Thyroid gland (tissue), 4 donors: Measurements from ENCODE around the gene ASF1B. TPM values are rescaled to one million over a fixed set of nuclear protein-coding genes. Genes with fewer than 3 reads are reported as not detected.
"Not testable (repeated sequence)": the region's sequence is repeated elsewhere in the genome, so short reads cannot be mapped to it uniquely, and the experiment has no call there.

Experiments used
- DNase-seq, 2 donors: peaks; one replicate each; pipeline ENCODE4 v3.0.0-alpha.2; 2019
- H3K27ac ChIP-seq, 3 donors: fragments of 200-600 bp; sonication (generic); 1 replicate in 2 of 3; 2 replicates in 1 of 3; pipeline ENCODE4 v1.5.1; 2016 to 2019; ENCODE audit warnings: mild to moderate bottlenecking in 1 of 3, moderate library complexity in 1 of 3
- H3K27me3 ChIP-seq: fragments of 200-600 bp; sonication (generic); one replicate; pipeline ENCODE4 v1.5.1; 2019
- H3K36me3 ChIP-seq, 2 donors: fragments of 200-600 bp; sonication (generic); one replicate each; pipeline ENCODE4 v1.5.1; 2016 to 2019
- H3K4me1 ChIP-seq, 2 donors: fragments of 200-600 bp; sonication (generic); one replicate each; pipeline ENCODE4 v1.5.1; 2017 to 2019
- H3K4me3 ChIP-seq, 3 donors: fragments of 200-600 bp; sonication (generic); replicated peaks in 1 of 3; 1 replicate in 2 of 3; 2 replicates in 1 of 3; pipeline ENCODE4 v1.5.1; 2016; ENCODE audit warnings: mild to moderate bottlenecking in 1 of 3
- H3K9me3 ChIP-seq: fragments of 200-600 bp; sonication (generic); one replicate; pipeline ENCODE4 v1.5.1; 2017
- POLR2A ChIP-seq, 2 donors: fragments of 450-650 bp; IDR thresholded peaks; one replicate each; pipeline ENCODE4 v1.6.1; 2017; ENCODE audit warnings: antibody characterized with exemption in 2 of 2, mild to moderate bottlenecking in 2 of 2, moderate library complexity in 1 of 2
- WGBS, 2 donors: methylation state at CpG; one replicate each; pipeline ENCODE4 v1.1.5; 2017; 5-methylcytosine and 5-hydroxymethylcytosine counted together
- intact Hi-C: fragments of 100-400 bp; cut with DNase I; formaldehyde crosslinking; loops from one replicate; pipeline ENCODE4 v1.15.1; 2023
- total RNA-seq, 4 donors: library from RNA; depleted of rRNA; stranded (reverse); fragments of >200 nt; gene quantifications; one replicate each; pipeline ENCODE4 v1.2.3, GENCODE V29; 2016
- TF ChIP-seq, protein P1 (sequence below), 6 experiments: fragments of 200-600 bp in 3 of 6; fragments of 450-650 bp in 3 of 6; sonication (generic) in 3 of 6; IDR thresholded peaks; one replicate each; pipeline ENCODE4 v1.5.1; 2016 to 2019; ENCODE audit warnings: antibody characterized with exemption in 6 of 6, mild to moderate bottlenecking in 2 of 6, inconsistent platforms in 1 of 6, moderate library complexity in 1 of 6

The ASF1B gene
- total RNA-seq, 4 donors from 2014 or later = 0.54 to 2.6 (median 0.95) TPM

DNA sequence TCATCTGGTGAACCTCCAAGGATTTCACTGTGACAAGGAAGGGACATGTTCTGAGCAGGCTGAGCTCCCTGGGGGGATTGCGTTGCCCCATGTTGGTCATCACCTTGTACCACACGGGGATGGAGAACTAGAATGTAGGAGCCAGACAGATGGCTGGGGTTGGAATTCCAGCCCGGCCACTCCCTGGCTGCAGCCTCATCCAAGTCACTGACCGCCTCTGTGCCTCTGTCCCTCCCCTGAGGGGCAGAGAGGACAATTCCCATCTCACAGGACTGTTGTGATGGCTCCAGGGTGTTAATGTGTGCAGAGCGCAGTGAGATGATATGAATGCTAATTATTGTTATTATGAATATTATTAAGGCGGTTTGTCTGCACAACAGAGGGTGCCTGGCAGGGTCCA, 45.5 kb upstream of the ASF1B start:
- H3K27me3 ChIP-seq = no peaks in the 10 kb centered on the region
- intact Hi-C loops = no loop called here
- no peak overlapping the region for H3K27ac ChIP-seq
- TF ChIP-seq, protein P1, sequence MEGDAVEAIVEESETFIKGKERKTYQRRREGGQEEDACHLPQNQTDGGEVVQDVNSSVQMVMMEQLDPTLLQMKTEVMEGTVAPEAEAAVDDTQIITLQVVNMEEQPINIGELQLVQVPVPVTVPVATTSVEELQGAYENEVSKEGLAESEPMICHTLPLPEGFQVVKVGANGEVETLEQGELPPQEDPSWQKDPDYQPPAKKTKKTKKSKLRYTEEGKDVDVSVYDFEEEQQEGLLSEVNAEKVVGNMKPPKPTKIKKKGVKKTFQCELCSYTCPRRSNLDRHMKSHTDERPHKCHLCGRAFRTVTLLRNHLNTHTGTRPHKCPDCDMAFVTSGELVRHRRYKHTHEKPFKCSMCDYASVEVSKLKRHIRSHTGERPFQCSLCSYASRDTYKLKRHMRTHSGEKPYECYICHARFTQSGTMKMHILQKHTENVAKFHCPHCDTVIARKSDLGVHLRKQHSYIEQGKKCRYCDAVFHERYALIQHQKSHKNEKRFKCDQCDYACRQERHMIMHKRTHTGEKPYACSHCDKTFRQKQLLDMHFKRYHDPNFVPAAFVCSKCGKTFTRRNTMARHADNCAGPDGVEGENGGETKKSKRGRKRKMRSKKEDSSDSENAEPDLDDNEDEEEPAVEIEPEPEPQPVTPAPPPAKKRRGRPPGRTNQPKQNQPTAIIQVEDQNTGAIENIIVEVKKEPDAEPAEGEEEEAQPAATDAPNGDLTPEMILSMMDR (IDR thresholded peaks at IDR 0.05) = no peak
- no peak for TF ChIP-seq POLR2A (IDR thresholded peaks at IDR 0.05)
- 86 to 92% methylated on average over 6 of the region's 6 CpGs for WGBS, 2 donors
- no peaks in the 10 kb centered on the region for H3K4me1 ChIP-seq
- DNase-seq = no peak
- H3K9me3 ChIP-seq = no peaks in the 10 kb centered on the region
- H3K4me3 ChIP-seq = no peak overlapping the region
- peaks cover 0 to 2% of the 10 kb centered on the region in 2 donors for H3K36me3 ChIP-seq

DNA sequence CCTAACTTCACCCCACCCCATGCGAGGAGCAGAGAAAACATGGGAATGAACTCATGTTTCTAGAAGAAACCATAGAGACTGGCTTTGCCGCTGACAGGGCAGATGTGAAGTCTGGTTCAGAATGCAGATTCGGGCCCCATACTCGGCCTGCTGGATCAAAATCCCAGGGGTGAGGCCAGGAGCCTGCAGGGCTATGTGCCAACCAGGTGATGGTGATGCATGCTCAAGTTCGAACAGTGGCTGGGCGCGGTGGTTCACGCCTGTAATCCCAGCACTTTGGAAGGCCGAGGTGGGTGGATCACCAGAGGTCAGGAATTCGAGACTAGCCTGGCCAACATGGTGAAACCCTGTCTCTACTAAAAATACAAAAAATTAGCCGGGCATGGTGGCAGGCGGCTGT, 44.8 kb upstream of the ASF1B start:
- H3K27me3 ChIP-seq, DNase-seq, H3K4me1 ChIP-seq, H3K4me3 ChIP-seq, H3K27ac ChIP-seq, H3K9me3 ChIP-seq, H3K36me3 ChIP-seq, intact Hi-C loops: not testable (repeated sequence)
- 93 to 94% methylated on average over 10 to 12 of the region's 12 CpGs for WGBS, 2 donors

DNA sequence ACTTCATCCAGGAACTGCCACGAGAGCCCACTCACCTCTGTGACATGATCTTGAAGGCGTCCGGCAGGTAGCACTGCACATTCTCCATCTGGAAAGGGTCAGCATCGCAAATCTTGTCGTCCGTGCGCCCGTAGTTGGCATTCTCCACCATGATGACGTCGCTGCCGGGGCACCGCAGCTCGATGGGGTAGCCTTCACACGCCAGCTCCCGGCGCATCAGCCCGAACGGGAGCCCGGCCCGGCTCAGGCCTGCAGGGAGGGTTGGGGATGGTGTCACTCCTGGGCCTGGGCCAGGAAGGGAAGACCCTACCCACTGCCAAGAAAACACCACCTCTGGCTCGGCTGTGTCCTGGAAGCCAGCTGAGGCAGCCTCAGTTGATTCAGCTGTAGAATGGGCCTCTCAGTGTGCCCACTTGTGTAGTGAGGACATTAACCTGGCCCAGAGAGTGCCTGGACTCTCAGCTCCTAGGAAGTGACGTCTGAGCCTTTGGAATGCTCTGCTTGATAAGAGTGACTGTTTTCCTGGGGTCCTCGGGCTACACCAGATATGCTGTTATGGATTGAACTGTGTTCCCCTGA, 41.2 kb upstream of the ASF1B start:
- intact Hi-C loops = no loop called here

DNA sequence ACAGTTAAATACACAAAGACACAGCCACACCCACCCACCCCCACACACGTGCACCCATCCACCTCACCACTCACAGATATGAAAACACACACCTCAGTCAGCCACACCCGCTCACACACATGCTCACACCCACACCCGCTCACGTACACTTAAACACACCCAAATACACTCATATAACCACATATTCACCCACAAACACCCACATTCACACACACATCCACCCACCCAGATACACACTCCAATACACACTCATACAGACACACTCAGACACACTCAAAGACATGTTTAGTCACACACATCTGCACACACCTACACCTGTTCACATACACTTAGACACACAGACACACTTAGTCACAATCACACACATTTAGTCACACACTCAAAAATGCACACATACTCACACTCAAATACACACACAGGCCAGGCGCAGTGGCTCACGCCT, 39.0 kb upstream of the ASF1B start:
- Histone ChIP-seq H3K27ac (no peak overlapping the region), H3K36me3 (peaks cover 9 to 23% of the 10 kb centered on the region in 2 donors), H3K4me3 (no peak overlapping the region), H3K27me3 (no peaks in the 10 kb centered on the region), H3K4me1 (no peaks in the 10 kb centered on the region), H3K9me3 (no peaks in the 10 kb centered on the region)
- DNase-seq = no peak
- WGBS, 2 donors = 96 to 97% methylated on average over 6 of the region's 6 CpGs
- no peak for TF ChIP-seq POLR2A (IDR thresholded peaks at IDR 0.05)
- TF ChIP-seq, protein P1 (IDR thresholded peaks at IDR 0.05) = no peak
- intact Hi-C loops = no loop called here

More for the DNA sequence above, 41.2 kb upstream of the ASF1B start:
- TF ChIP-seq, protein P1 (IDR thresholded peaks at IDR 0.05) = no peak
- no peak for TF ChIP-seq POLR2A (IDR thresholded peaks at IDR 0.05)
- no peak for DNase-seq
- 86 to 92% methylated on average over 19 to 21 of the region's 23 CpGs for WGBS, 2 donors
- Histone ChIP-seq H3K27ac (no peak overlapping the region), H3K27me3 (no peaks in the 10 kb centered on the region), H3K9me3 (no peaks in the 10 kb centered on the region), H3K4me3 (no peak overlapping the region), H3K4me1 (no peaks in the 10 kb centered on the region), H3K36me3 (peaks cover 5 to 9% of the 10 kb centered on the region in 2 donors)

DNA sequence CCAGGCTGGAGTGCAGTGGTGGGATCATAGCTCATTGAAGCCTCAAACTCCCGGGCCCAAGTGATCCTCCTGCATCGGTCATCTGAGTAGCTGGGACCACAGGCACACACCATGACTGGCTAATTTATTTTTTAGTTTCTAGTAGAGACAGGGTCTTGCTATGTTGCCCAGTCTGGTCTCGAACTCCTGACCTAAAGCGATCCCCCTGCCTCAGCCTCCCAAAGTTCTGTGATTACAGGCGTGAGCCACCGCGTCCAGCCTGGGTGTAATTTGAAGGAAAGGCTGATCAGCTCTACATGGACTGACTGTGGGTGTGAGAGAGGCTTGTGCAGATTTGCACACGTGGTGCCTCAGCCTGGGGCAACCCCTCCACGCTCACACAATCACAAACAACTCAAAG, 38.5 kb upstream of the ASF1B start:
- TF ChIP-seq, protein P1 (IDR thresholded peaks at IDR 0.05) = no peak
- TF ChIP-seq POLR2A (IDR thresholded peaks at IDR 0.05) = no peak
- no peak for DNase-seq
- H3K9me3 ChIP-seq = no peaks in the 10 kb centered on the region
- intact Hi-C loops = no loop called here
- no peaks in the 10 kb centered on the region for H3K4me1 ChIP-seq
- H3K27ac ChIP-seq = no peak overlapping the region
- H3K27me3 ChIP-seq = no peaks in the 10 kb centered on the region
- H3K4me3 ChIP-seq = no peak overlapping the region
- WGBS, 2 donors = 97 to 98% methylated on average over 9 of the region's 9 CpGs
- peaks cover 14 to 28% of the 10 kb centered on the region in 2 donors for H3K36me3 ChIP-seq
